Right ventricle myocardium inferior (tissue), 1 donor: ENCODE measurements around the gene INMT. TPM values are rescaled to one million over a fixed set of nuclear protein-coding genes. Genes with fewer than 3 reads are reported as not detected.

Source experiments
- ATAC-seq: fragments of 200-7000 bp; cut with Tn5 transposase; one replicate; pipeline ENCODE4 v1.9.1; 2020; ENCODE audit warnings: mild to moderate bottlenecking, moderate library complexity
- DNase-seq: peaks from one replicate; pipeline ENCODE4 v3.0.0; 2021; ENCODE audit errors: missing footprints
- intact Hi-C: fragments of 100-400 bp; cut with DNase I; formaldehyde crosslinking; loops from one replicate; pipeline ENCODE4 v1.11.0; 2022
- total RNA-seq: library from RNA; stranded (reverse); fragmentation: NEBNext Ultra II Directional; extraction: Animal tissue kit (Norgen Biotek cat#: 25700); gene quantifications from one replicate; pipeline ENCODE4 v1.2.1, GENCODE V29; 2021
- donor health status: DM: no; HTN: yes; CAD: no; lungs with severe emphysema.

The INMT gene
- total RNA-seq, 1 donor from 2014 or later: 48.1 TPM

DNA sequence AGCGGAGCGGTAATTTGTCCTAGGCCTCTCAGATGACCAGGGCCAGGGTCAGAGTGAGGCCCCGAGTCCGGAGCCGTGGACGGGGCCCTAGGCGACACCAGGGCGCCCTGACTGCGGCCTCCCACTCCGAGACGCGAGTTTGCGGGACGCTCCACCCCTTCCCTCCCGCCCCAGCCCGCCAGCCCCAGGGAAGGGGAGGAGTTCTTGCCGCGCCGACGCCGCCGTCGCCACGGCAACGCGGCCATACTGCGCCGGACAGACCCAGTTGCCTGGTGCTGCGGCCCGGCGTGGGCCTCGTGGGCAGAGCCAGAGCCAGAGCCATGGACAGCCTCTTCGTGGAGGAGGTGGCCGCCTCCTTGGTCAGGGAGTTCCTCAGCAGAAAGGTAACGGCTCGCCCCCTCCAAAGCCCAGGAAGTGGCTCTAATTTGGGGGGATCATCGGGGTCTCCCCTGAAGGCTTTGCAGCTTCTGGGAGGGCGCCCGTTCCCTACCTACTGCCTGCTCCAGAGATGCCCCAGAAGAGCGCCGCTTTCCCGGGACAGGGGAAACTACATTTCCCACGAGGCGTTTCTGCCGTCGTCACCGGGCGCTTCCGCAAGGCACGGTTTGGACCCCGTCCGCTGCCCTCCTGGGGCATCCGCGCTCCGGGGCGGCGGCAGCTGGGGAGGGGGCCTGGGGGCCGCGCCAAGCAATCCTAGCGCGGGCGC lies 19.4 kb downstream of the INMT start, which contains the start of gene MINDY4:
TSS of gene MINDY4 (plus strand) at position 244 of the 706 bp plus-strand sequence. CDS start at position 321, 77 bp downstream.
- intact Hi-C loops: no loop called here
- DNase-seq (peak; percentile 91), ATAC-seq (peak; percentile 97)

DNA sequence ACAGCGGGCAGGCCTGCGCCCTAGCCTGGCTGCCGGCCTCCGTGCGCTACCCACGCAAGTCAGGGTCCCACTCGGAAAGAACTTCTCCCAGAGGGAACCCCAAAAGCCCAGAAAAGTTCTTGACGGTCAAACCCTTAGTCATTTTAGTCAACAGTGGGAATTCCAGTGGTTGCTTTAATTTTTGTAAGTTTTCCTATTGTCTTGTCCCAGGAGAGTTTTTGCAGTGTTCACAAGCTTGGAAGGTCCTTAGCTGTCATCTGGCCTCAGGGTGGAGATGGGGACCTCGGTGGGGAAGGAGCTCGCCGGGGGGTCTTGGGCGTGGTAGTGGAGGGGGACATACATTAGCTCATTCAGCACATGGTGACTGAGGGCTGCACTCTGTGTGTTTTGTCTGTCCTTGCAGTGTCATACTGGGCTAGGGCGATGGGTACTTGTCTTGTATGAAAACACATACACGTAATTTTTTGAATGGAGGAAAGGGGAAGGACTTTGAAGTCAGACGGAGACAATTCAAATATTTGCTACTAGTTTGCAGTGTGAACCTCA lies 20.0 kb downstream of the INMT start:
- intact Hi-C loops: no loop called here
- DNase-seq (no peak), ATAC-seq (peak; percentile 4)

DNA sequence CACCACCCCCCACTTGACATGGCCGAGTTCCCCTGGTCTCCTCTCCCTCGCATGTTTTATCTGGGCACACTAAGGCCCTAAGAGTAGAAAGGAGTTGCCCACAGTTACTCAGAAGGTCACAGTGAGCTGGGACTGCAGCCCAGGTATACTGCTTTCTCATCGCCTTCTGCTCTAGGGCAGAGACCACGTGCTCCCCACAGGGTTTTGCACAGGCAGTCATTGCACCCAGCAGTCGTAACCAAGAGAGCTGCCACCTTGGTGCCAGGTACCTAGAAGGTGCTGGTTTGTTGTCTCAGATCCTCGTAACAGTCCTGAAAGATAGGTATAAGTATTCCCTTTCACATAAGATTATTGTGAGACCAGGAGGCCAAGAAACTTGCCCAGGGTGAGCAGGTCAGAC lies 21.0 kb downstream of the INMT start:
- DNase-seq (no peak), ATAC-seq (no peak)
- intact Hi-C loops: no loop called here

DNA sequence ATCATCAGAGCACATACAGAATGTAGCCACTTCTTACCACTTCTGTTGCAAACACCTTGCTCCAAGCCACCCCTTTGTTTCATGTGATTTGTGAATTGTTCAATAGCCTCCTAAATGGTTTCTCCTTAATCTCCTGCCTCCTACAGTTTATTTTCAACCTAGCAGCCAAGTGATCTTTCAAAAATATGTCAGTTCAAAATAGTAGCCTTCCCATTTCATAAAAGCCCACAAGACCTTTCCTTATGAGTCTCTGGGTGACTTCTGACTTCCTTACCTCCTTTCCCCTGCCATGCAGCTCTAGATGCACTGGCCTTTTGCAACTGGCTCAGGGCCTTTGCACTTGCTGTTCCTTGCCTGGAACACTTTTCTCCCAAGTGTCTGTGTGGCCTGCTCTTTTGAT lies 24.1 kb downstream of the INMT start:
- intact Hi-C loops: no loop called here
- DNase-seq (no peak), ATAC-seq (no peak)

DNA sequence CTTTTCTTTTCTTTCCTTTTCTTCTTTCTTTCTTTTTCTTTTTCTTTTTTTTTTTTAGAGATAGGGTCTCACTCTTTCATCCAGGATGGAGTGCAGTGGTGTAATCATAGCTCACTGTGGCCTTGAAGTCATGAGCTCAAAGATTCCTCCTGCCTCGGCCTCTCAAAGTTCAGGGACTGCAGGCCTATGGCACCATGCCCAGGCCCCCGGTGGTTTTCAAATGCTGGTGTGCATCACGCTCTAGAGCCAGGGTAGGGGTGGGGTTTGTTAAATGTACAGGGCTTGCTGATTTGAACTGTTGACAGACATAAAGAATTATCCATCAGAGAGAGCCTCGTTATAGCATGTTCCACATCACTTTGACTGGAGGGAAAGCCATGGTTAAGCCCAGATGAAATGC lies 25.0 kb downstream of the INMT start:
- intact Hi-C loops: no loop called here
- DNase-seq (no peak), ATAC-seq (no peak)

DNA sequence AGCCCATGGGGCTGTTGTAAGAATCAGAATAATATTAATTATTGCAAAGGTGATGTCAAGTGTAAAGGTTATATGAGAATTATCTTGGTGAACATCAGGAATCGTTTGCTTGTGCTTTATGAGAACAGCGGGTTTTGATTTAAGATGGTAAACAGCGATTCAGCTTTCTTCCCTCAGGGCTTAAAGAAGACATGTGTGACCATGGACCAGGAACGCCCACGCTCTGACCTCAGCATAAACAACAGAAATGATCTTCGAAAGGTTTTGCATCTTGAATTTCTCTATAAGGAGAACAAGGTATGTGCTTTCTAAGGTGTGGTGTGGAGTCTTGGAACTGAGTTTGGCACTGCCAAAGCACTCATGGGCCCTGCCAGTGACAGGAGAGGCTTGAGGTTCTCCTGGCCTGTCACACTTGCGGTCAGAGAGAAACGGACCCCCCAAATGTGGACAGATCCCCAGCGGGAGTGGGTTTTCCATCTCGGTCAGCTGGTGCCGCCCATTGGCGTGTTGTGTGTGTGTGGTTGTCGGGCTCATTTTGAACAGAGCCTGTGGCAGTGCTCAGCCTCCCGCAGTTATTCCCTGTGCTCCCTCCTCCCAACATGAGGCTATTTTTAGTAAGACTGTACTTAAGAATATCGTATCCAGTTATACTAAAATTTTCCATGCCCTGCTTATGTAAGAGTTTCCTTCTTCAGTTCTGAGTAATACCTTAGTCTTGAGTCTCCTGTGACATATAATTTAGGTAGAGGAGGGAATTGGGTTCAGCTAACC lies 26.5 kb downstream of the INMT start:
- peak; percentile 61 for ATAC-seq
- DNase-seq: no peak
- intact Hi-C loops: no loop called here

DNA sequence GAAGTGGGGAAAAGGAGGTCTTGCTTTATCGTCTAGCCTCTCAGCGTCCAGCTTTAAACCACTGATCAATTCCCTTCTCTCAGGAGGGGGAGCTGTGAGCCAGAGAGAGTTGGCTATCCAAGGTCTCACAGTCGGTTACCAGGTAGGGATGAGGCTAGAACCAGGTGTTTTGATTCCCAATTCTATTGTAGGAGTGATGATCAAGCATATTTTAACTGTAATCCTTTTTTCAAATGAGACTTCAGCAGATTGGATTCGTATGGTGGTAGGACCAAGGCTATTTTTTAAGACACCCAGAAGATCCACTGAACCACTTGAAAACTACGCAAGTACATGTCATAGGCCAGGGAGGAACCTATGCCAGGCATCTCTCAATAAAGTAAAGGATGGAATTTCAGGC lies 27.6 kb downstream of the INMT start:
- no peak for ATAC-seq
- no peak for DNase-seq
- intact Hi-C loops: no loop called here

DNA sequence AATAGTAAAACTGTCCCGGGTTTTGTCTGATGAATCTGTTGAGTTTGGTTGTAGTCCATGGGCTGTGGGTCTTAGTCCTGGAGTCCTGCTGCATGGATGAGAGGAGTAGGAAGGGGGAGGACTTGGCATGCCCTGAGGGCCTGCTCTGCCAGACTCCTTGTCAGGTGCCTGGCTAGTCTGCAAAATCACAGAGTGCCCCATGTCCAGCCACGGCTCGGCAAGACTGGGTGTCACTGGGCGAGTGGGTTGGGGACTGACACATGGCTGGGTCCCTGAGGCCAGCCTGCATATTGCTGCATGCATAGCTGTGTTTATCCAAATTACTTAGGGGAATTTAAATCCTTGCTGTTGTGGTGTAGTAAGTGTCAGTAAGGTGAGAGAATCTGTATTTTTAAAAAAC lies 29.0 kb downstream of the INMT start:
- DNase-seq (no peak), ATAC-seq (peak; percentile 88)
- intact Hi-C loops: no loop called here

DNA sequence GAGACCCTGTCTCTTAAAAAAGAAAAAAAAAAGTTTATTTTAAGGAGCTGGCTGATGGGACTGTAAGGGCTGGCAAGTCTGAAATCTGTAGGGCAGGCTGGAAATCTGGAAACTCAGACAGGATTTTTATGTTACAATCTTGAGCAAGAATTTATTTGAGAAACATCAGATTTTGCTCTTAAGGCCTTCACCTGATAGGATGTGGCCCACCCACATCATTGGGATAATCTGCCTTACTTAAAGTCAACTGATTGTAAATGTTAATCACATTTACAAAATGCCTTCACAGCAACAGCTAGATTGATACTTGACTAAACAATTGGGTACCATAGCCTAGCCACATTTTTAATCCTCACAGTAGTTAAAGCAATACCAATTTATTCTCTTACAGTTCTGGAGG lies 30.8 kb downstream of the INMT start:
- no peak for ATAC-seq
- intact Hi-C loops: no loop called here

DNA sequence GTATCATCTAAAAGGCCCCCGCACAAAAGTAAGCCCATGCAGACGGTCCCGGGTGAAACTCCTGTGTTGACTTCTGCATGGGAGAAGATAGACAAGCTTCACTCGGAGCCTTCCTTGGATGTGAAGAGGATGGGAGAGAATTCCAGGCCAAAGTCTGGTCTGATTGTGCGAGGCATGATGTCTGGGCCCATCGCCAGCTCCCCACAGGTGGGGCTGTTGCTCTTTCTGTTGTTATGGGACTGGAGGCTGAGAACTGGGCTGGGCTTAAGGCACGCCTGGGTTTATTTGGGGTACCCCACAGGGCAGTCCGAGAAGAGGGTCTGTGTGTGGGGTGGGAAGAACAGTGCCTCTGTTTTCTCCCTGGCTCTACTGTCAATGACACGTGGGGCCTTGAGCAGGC lies 33.9 kb downstream of the INMT start:
- intact Hi-C loops: no loop called here
- no peak for DNase-seq

More for the DNA sequence above, 30.8 kb downstream of the INMT start:
- no peak for DNase-seq

DNA sequence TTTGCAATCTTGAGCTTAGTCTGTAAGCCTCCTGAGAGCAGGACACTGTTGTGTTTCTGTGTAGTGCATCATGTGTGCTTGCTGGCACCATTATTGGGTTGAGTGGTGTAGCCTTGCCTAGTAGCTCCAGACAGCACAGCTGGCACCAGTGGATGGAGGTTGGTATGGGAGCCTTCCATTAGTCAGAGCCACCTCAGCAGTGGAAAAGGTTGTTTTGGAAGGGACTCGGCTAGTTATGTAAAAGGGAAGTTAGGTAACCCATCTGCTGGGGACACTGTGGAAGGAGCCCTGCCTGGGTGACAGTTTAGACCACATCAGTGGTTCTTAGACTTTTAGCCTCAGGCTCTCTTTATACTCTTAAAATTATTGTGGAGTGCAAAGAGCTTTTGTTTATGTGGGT lies 35.6 kb downstream of the INMT start:
- ATAC-seq (no peak), DNase-seq (no peak)
- intact Hi-C loops: no loop called here

More for the DNA sequence above, 33.9 kb downstream of the INMT start:
- ATAC-seq: no peak

DNA sequence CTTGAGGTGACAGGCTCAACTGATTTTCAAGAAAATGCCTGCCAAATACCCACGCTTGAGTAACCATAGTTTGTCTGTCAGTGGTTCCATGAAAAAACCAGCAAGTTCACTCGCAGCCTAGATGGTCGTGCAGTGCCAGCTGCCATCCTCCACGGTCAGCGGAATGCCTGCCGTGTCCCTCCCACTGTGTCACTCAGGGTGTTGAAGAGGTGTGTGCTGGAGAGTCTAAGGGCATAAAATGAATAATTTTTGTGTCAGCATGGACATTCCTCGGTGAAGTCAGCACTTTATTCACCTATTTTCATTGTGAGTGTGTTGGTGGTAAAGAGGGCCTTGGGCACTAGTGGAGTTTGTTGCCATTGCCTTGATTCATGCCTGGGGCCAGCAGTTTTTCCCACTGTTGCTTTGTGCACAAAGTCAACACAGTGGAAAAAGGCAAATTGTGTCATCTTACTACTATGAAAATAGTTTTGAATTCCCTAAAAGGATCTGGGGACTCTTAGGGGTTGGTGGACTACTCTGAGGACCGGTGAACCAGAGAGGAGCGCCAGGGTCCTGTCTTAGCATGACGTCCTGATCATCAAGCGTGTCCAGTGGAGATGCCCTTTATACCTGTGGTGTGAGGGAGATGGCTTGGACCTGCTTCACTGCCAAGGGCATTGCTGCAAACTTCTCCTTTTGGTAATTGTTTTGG lies 36.9 kb downstream of the INMT start:
- intact Hi-C loops: no loop called here
- ATAC-seq (no peak), DNase-seq (no peak)

DNA sequence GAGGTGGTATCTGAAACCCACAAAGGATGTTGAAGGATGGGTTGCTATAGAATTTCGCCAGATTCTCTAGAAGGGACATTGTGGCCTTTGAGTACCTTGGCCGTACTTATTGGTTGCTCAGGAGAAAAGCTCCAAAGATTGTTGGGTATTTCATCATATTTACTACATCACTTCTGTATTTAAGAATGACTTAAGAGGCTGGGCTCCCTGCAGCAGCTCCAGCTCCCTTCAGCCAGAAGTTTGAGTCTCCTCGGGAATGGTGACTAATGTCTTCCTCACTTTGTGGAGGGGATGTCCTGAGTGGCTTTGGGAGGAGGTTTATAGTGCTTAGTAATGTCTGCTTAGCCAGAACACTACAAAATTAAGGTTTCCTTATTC lies 37.4 kb downstream of the INMT start:
- ATAC-seq: peak; percentile 80
- intact Hi-C loops: no loop called here
- DNase-seq: no peak

DNA sequence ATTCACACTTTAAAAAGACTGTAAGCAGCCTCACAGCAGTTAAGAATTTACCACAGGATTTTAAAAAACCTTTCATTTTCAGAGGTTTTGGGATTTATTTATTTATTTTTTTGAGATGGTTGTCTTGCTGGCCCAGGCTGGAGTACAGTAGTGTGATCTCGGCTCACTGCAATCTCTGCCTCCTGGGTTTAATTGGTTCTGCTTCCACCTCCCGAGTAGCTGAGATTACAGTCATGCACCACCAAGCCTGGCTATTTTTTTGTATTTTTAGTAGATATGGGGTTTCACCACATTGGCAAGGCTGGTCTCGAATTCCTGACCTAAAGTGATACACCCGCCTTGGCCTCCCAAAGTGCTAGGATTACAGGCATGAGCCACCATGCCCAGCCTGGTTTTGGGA lies 38.4 kb downstream of the INMT start:
- intact Hi-C loops: no loop called here
- DNase-seq: no peak
- ATAC-seq: no peak

DNA sequence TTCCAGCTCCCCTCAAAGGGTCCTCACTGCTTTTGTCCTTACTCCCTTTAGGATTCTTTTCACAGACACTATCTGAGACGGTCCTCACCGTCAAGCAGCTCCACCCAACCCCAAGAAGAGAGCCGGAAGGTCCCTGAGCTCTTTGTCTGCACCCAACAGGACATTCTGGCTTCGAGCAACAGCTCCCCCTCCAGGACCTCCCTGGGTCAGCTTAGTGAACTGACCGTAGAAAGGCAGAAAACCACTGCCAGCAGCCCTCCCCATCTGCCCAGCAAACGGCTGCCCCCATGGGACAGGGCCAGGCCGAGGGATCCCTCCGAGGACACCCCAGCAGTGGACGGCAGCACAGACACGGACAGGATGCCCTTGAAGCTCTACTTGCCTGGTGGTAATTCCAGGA lies 39.2 kb downstream of the INMT start:
- DNase-seq (no peak), ATAC-seq (no peak)
- intact Hi-C loops: loop anchor here (1.0 kb wide), 1 partner anchor 48 kb away; no protein-coding TSS in a partner anchor

DNA sequence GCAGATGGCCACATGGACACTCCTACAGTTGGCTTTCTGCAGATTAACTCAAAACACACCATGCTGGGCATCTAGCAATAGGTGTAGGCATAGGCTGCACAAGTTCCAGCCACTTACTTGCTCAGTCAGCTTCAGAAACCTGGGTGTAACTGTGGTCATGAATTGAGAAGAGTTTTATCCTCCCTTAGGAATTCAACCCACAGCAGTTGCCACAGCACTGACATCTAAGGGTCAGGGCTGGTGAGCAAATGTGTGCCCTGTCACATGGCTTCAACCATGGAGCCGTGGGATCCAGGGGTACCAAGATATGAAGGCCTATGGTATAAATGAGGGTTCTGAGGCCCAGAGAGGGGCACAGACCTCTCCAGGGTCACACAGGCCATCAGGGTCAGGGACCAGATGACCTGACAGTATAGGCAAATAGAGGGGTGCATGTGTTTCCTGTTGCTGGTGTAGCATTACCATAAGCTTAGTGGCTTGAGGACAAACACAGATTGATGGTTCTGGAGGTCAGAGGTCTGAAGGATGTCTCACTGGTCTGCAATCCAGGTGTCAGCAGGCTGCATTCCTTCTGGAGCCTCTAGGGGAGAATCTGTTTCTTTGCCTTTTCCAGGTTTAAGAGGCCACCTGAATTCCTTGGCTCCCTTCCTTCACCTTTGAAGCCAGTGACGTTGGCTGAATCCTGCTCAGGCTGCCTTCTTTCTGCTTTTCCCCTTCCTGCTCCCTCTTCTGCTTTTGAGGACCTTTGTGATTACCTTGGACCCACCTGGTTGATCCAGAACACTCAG lies 43.4 kb downstream of the INMT start:
- no peak for DNase-seq
- ATAC-seq: no peak
- intact Hi-C loops: no loop called here

DNA sequence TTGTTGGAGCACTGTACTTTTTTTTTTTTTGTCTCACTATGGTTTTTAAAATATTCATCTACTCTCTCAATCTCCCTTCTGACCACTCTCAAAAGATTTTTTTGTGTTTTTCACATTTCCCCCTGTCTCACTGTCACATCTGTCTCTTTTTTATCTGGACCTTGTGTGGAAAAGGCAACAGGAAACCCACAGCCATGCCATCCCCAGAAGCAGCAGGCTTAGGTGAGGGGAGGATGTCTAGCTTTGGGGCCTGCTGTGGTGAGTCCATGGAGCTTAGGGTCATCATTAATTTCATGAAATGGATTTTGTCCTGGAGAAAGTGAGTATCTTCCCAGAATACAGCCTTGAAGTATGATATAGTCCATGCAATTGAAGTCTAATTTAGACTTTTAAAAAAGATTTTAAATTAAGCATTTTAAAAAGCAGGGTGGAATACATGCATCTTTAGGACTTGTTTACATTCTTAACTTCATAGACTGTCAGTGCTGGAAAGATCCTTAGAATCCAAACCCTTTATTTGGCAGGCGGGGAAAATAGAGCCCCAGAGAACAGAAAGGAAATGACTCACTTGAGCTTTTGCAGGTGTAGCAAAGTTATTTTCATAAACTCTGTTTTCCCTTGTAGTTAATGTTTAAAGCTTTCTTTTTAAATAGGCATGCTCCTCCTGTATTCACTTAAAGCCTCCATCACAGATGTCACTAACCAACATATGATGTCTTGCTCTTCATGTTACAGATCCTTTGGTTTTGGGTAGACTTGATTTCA lies 44.4 kb downstream of the INMT start:
- DNase-seq (no peak), ATAC-seq (no peak)
- intact Hi-C loops: no loop called here
